ENCODE data around the gene EPAS1.

DNA sequence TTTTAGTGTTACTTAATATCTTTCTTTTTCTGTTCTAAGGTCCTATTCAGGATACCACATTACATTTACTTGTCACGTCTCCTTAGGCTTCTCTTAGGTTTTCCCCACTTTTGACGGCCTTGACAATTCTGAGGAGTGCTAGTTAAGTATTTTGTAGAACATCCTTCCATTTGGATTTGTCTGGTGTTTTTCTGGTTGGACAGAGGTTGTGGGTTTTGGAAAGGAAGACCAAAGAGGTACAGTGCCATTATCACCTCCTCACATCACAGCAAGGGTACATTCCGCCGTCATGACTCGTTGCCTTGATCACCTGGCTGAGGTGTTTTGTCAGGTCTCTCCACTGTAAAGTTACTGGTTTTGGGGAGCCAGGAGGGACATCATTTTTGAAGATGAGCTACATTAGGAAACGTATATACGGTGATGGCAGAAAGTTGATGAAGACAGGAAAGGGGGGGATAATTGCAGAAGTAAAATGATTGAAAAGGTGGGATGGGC lies 93.7 kb downstream of the EPAS1 start:
- TF ChIP-seq, protein P1, sequence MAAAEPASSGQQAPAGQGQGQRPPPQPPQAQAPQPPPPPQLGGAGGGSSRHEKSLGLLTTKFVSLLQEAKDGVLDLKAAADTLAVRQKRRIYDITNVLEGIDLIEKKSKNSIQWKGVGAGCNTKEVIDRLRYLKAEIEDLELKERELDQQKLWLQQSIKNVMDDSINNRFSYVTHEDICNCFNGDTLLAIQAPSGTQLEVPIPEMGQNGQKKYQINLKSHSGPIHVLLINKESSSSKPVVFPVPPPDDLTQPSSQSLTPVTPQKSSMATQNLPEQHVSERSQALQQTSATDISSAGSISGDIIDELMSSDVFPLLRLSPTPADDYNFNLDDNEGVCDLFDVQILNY (CRISPR knock-in tag; conservative IDR thresholded peaks at IDR 0.05): no peak
- TF ChIP-seq EZH2 (conservative IDR thresholded peaks at IDR 0.05; ENCODE audit: low read depth, low read length) (no peak), ZNF558 (CRISPR knock-in tag; IDR thresholded peaks at IDR 0.05; ENCODE audit: borderline replicate concordance) (no peak), RAD51 (IDR thresholded peaks at IDR 0.05; ENCODE audit: borderline replicate concordance) (no peak), SMAD1 (CRISPR knock-in tag; IDR thresholded peaks at IDR 0.05; ENCODE audit: borderline replicate concordance, low read depth) (no peak), ZNF747 (CRISPR knock-in tag; IDR thresholded peaks at IDR 0.05; ENCODE audit: borderline replicate concordance) (no peak), HNF4A (CRISPR knock-in tag; IDR thresholded peaks at IDR 0.05) (no peak)
